Measurements from ENCODE around the gene ZNF699. TPM values are rescaled to one million over a fixed set of nuclear protein-coding genes. Genes with fewer than 3 reads are reported as not detected.
A peak's percentile ranks its signal among the peaks of the same experiment; 100 is the strongest.

ZNF699 gene
- total and polyA plus RNA-seq, 2 experiments from 2014 or later: 3.0 to 11.8 TPM

- H3K27ac Mint-ChIP-seq: no peak overlapping the region
- ATAC-seq (no peak), DNase-seq (ENCODE audit: low spot score) (no peak)
- H3K36me3 ChIP-seq (ENCODE audit: insufficient read depth): peaks cover 49% of the 10 kb centered on the region
- no peaks in the 10 kb centered on the region for H3K27me3 ChIP-seq (ENCODE audit: insufficient read depth)
- no peak for TF ChIP-seq CTCF (conservative IDR thresholded peaks at IDR 0.05; ENCODE audit: low read depth in 2 of 2)
- no peak for TF ChIP-seq STAT1 (IDR thresholded peaks at IDR 0.05; ENCODE audit: unreplicated experiment)
- no peak for TF ChIP-seq CREB1 (CRISPR knock-in tag; IDR thresholded peaks at IDR 0.05; ENCODE audit: low read depth)
- H3K27me3 Mint-ChIP-seq (ENCODE audit: insufficient read depth, low read depth, poor library complexity): peaks cover 5% of the 10 kb centered on the region
- H3K4me3 ChIP-seq: no peak overlapping the region
- H3K4me2 ChIP-seq: no peak overlapping the region
- no peaks in the 10 kb centered on the region for H3K4me1 Mint-ChIP-seq
- H3F3A ChIP-seq (replicated peaks; ENCODE audit: low read depth): no peaks in the 10 kb centered on the region
- H3K36me3 Mint-ChIP-seq (ENCODE audit: low read depth): peaks cover 93% of the 10 kb centered on the region
- no peaks in the 10 kb centered on the region for H3K9me2 ChIP-seq (ENCODE audit: insufficient read depth)
- peaks cover 91% of the 10 kb centered on the region for H3K79me2 ChIP-seq (replicated peaks; ENCODE audit: insufficient read depth)
- no peaks in the 10 kb centered on the region for H4K20me1 ChIP-seq (replicated peaks; ENCODE audit: insufficient read depth)
- peaks cover 90% of the 10 kb centered on the region for H3K9me3 Mint-ChIP-seq
- H3K4me1 ChIP-seq (ENCODE audit: insufficient read depth): peaks cover 1% of the 10 kb centered on the region; the same call in 1 of the 2 replicates
- H3K27ac ChIP-seq (ENCODE audit: low read depth): no peak overlapping the region
- H3K4me3 Mint-ChIP-seq: no peak overlapping the region
- no peak overlapping the region for H2AFZ ChIP-seq
Observed at GRCh38 chr19:9329999-9330398, 20.4 kb upstream of the ZNF699 start.

DNA sequence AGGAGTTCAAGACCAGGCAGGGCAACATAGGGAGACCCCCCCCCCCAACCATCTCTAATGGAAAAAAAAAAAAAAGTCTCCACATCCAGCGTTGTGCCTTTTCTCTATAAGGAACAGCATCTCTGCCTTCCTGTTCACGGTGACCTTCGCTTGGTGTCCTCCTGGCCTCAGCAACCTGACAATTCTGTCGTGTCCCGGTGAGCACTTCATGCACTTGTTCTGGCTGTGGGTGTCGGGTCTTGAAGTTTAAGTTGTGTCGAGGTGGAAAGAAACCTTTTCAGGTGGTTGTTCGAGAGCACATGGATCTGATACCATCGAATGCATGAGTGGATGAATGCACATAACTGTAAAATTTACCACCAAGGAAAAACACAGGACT lies 14.9 kb upstream of the ZNF699 start:
- peaks cover 17% of the 10 kb centered on the region for H3K27me3 Mint-ChIP-seq (ENCODE audit: insufficient read depth, low read depth, poor library complexity)
- Histone ChIP-seq H3K4me2 (peak overlapping the region; percentile 90), H3K4me1 (ENCODE audit: insufficient read depth) (peaks cover 6% of the 10 kb centered on the region; the same call in 1 of the 2 replicates), H3K79me2 (replicated peaks; ENCODE audit: insufficient read depth) (peaks cover 51% of the 10 kb centered on the region), H3K4me3 (peak overlapping the region; percentile 89), H3K27me3 (ENCODE audit: insufficient read depth) (no peaks in the 10 kb centered on the region), H3F3A (replicated peaks; ENCODE audit: low read depth) (no peaks in the 10 kb centered on the region; the same call in 1 of the 2 replicates), H3K36me3 (ENCODE audit: insufficient read depth) (peaks cover 17% of the 10 kb centered on the region), H3K9me2 (ENCODE audit: insufficient read depth) (no peaks in the 10 kb centered on the region), H4K20me1 (replicated peaks; ENCODE audit: insufficient read depth) (no peaks in the 10 kb centered on the region), H3K27ac (ENCODE audit: low read depth) (peak overlapping the region; percentile 82), H2AFZ (peak overlapping the region; percentile 11; the same call in 1 of the 2 replicates)
- ATAC-seq: no peak
- no peaks in the 10 kb centered on the region for H3K4me1 Mint-ChIP-seq
- peak overlapping the region; percentile 86 for H3K4me3 Mint-ChIP-seq
- no peak for DNase-seq (ENCODE audit: low spot score)
- H3K36me3 Mint-ChIP-seq (ENCODE audit: low read depth): peaks cover 75% of the 10 kb centered on the region
- no peak overlapping the region for H3K27ac Mint-ChIP-seq
- peaks cover 78% of the 10 kb centered on the region for H3K9me3 Mint-ChIP-seq
- TF ChIP-seq, protein P1, sequence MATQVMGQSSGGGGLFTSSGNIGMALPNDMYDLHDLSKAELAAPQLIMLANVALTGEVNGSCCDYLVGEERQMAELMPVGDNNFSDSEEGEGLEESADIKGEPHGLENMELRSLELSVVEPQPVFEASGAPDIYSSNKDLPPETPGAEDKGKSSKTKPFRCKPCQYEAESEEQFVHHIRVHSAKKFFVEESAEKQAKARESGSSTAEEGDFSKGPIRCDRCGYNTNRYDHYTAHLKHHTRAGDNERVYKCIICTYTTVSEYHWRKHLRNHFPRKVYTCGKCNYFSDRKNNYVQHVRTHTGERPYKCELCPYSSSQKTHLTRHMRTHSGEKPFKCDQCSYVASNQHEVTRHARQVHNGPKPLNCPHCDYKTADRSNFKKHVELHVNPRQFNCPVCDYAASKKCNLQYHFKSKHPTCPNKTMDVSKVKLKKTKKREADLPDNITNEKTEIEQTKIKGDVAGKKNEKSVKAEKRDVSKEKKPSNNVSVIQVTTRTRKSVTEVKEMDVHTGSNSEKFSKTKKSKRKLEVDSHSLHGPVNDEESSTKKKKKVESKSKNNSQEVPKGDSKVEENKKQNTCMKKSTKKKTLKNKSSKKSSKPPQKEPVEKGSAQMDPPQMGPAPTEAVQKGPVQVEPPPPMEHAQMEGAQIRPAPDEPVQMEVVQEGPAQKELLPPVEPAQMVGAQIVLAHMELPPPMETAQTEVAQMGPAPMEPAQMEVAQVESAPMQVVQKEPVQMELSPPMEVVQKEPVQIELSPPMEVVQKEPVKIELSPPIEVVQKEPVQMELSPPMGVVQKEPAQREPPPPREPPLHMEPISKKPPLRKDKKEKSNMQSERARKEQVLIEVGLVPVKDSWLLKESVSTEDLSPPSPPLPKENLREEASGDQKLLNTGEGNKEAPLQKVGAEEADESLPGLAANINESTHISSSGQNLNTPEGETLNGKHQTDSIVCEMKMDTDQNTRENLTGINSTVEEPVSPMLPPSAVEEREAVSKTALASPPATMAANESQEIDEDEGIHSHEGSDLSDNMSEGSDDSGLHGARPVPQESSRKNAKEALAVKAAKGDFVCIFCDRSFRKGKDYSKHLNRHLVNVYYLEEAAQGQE (IDR thresholded peaks at IDR 0.05; ENCODE audit: unreplicated experiment): no peak
- no peak for TF ChIP-seq NANOG (IDR thresholded peaks at IDR 0.05; ENCODE audit: borderline replicate concordance)
- TF ChIP-seq, protein P2, sequence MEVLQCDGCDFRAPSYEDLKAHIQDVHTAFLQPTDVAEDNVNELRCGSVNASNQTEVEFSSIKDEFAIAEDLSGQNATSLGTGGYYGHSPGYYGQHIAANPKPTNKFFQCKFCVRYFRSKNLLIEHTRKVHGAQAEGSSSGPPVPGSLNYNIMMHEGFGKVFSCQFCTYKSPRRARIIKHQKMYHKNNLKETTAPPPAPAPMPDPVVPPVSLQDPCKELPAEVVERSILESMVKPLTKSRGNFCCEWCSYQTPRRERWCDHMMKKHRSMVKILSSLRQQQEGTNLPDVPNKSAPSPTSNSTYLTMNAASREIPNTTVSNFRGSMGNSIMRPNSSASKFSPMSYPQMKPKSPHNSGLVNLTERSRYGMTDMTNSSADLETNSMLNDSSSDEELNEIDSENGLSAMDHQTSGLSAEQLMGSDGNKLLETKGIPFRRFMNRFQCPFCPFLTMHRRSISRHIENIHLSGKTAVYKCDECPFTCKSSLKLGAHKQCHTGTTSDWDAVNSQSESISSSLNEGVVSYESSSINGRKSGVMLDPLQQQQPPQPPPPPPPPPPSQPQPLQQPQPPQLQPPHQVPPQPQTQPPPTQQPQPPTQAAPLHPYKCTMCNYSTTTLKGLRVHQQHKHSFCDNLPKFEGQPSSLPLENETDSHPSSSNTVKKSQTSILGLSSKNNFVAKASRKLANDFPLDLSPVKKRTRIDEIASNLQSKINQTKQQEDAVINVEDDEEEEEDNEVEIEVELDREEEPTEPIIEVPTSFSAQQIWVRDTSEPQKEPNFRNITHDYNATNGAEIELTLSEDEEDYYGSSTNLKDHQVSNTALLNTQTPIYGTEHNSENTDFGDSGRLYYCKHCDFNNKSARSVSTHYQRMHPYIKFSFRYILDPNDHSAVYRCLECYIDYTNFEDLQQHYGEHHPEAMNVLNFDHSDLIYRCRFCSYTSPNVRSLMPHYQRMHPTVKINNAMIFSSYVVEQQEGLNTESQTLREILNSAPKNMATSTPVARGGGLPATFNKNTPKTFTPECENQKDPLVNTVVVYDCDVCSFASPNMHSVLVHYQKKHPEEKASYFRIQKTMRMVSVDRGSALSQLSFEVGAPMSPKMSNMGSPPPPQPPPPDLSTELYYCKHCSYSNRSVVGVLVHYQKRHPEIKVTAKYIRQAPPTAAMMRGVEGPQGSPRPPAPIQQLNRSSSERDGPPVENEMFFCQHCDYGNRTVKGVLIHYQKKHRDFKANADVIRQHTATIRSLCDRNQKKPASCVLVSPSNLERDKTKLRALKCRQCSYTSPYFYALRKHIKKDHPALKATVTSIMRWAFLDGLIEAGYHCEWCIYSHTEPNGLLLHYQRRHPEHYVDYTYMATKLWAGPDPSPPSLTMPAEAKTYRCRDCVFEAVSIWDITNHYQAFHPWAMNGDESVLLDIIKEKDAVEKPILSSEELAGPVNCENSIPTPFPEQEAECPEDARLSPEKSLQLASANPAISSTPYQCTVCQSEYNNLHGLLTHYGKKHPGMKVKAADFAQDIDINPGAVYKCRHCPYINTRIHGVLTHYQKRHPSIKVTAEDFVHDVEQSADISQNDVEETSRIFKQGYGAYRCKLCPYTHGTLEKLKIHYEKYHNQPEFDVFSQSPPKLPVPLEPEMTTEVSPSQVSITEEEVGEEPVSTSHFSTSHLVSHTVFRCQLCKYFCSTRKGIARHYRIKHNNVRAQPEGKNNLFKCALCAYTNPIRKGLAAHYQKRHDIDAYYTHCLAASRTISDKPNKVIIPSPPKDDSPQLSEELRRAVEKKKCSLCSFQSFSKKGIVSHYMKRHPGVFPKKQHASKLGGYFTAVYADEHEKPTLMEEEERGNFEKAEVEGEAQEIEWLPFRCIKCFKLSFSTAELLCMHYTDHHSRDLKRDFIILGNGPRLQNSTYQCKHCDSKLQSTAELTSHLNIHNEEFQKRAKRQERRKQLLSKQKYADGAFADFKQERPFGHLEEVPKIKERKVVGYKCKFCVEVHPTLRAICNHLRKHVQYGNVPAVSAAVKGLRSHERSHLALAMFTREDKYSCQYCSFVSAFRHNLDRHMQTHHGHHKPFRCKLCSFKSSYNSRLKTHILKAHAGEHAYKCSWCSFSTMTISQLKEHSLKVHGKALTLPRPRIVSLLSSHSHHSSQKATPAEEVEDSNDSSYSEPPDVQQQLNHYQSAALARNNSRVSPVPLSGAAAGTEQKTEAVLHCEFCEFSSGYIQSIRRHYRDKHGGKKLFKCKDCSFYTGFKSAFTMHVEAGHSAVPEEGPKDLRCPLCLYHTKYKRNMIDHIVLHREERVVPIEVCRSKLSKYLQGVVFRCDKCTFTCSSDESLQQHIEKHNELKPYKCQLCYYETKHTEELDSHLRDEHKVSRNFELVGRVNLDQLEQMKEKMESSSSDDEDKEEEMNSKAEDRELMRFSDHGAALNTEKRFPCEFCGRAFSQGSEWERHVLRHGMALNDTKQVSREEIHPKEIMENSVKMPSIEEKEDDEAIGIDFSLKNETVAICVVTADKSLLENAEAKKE (CRISPR knock-in tag; IDR thresholded peaks at IDR 0.05): no peak
- no peak for TF ChIP-seq JUNB (IDR thresholded peaks at IDR 0.05; ENCODE audit: unreplicated experiment)
- TF ChIP-seq ETS1 (IDR thresholded peaks at IDR 0.05): no peak
- no peak for TF ChIP-seq STAT1 (IDR thresholded peaks at IDR 0.05; ENCODE audit: unreplicated experiment)
- TF ChIP-seq CREB1 (CRISPR knock-in tag; IDR thresholded peaks at IDR 0.05; ENCODE audit: low read depth): no peak
